ENCODE data around the gene RANBP1.

- TF ChIP-seq, protein P1, sequence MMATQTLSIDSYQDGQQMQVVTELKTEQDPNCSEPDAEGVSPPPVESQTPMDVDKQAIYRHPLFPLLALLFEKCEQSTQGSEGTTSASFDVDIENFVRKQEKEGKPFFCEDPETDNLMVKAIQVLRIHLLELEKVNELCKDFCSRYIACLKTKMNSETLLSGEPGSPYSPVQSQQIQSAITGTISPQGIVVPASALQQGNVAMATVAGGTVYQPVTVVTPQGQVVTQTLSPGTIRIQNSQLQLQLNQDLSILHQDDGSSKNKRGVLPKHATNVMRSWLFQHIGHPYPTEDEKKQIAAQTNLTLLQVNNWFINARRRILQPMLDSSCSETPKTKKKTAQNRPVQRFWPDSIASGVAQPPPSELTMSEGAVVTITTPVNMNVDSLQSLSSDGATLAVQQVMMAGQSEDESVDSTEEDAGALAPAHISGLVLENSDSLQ (IDR thresholded peaks at IDR 0.05), result no peak
- TF ChIP-seq BHLHE40 (IDR thresholded peaks at IDR 0.05; ENCODE audit: borderline replicate concordance) (no peak), ELF4 (IDR thresholded peaks at IDR 0.05) (no peak), FOXA1 (IDR thresholded peaks at IDR 0.05) (no peak), NFRKB (IDR thresholded peaks at IDR 0.05) (no peak), FOXK2 (IDR thresholded peaks at IDR 0.05) (no peak), ZNF384 (IDR thresholded peaks at IDR 0.05) (no peak)
These were observed 24.0 kb upstream of the RANBP1 start for GRCh38 chr22:20091690-20092476.

Data from HEK293T (cell line).